Tongue (tissue), 2 donors: Measurements from ENCODE around the gene LOXL4. TPM values are rescaled to one million over a fixed set of nuclear protein-coding genes. Genes with fewer than 3 reads are reported as not detected.

Experiments used
- DNase-seq: peaks from one replicate; pipeline ENCODE4 v3.0.0-alpha.2; 2015
- total RNA-seq: library from RNA; depleted of rRNA; stranded (reverse); fragments of >200 nt; gene quantifications from one replicate; pipeline ENCODE4 v1.2.3, GENCODE V29; 2014

Gene LOXL4
- total RNA-seq, 1 donor from 2014 or later, result 10.5 TPM

DNA sequence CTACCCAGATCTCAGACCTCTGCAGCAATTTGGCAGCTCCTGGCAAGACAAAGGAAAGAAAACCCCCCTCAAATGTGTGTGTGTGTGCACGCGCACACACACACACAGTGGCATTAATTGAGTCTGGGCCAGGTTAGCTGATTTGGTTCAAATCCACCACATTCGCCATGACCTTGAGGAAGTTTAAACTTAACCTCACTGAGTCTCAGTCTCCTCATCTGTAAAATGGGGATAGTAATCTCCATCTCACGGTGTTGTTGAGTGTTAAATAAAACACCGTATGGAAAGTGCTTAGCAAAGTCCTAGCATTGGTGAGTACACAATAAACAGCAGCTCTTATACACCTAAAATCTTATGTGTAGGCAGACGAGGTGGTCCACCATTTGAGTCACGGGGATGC is 4.9 kb downstream of the LOXL4 start:
- DNase-seq, result no peak

DNA sequence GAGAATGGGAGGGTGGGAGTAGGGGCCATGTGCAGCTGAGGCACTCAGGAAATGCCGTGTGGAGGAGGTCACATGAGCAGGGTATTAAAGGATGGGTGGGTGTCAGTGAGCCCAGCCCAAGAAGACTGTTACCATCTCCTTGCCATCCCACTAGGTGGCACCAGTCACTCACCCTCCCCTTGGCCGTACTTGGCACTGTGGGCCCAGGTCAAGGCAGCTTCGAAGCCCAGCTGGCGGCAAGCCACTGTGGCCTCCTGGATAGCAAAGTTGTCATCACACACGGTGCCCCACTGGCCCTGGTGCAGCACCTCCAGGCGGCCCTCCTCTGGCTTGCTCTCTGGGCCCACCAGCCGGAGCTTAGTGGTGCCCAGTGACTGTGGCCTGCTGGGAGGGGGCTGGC is 5.4 kb downstream of the LOXL4 start:
- no peak for DNase-seq

DNA sequence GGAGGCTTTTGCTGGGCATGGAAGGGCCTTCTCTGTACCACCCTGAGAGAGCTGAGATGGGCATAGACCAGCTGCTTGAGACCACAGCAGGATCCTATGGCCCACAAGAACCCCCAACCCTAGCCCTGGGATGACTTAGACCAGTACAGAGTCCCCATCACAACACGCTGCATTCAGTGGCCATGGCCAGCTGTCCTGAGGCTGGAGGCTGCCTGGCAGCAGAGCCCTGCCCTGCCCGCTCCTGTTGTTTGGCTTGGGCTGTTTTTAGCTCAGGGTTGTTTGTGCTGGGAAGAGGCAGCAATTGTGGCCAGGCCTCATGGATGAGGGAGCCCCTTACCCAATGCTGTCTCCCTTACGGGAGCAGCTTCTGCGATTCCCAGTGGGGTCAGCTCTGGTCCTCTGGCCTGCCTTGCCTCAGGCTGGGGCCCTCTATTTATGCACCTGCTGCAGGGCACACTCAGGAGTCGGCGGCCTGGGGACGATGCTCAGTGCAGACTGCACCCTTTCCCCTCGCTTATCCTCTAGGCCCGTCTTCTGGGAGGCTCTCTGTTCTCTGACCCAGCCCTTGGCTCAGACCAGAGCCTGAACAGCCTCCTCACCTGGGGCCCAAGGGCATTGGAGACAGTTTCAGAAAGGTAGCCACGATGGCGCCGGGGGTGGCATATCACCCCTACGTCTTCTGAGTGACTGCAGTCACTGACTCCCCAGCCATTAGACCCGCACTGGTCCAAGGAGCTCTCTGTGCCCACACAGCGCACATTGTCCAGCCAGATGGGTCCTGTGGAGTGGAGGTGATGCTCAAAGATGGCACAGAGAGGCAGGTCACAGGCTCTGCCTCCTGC is 6.3 kb downstream of the LOXL4 start:
- DNase-seq, result peak; percentile 30

DNA sequence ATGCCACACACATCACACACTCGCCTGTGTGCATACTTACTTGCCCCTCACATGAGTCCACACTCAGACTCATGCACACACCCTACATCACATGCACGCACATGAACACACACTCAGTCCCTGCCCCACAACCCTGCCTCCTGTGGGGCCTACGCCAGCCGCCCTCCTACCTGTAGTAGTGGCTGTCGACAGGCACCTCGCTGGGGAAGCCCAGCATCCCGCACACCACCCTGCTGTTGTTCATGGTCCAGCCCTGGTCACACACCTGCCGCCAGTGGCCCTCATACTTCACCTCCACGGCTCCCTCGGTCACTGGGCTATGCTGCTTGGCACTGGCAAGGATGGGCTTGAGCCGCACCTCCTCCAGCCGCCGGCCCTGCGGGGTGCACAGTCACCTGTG is 7.2 kb downstream of the LOXL4 start:
- DNase-seq, result no peak

GRCh38 chr10:98260350-98260749 is 7.6 kb downstream of the LOXL4 start:
- no peak for DNase-seq

DNA sequence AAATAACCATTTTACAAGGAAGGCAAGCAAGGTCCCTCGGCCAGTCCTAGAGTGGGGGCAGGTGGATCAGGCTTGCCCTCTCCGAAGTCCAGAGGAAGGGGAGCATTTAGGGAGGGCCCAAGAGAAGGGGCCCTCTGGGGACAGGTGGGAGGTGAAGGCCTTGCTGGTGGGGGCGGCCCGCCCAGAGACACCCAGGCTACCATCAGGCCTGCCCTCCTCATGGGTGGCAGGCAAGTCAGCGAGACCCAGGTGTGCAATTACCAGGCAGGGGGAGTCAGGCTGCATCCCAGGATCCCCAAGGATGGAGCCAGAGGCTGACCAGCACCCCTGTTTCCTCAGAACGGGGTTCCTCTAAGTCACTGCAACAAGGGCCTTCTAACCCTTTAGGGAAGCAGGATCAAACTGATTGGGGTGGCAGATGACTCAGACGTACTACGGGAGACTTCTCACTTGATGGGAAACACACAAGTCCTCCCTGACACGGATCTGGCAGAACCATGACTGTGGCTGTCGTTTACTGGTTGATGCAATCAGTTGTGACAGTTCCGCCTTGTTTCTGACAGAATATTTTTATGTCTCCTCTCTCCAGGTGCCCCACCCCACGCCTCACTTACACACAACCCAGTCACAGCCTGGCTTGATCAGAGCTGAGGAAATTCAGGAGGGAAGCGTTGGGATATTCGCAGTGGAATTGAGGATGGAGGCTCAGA is 8.2 kb downstream of the LOXL4 start:
- DNase-seq, result no peak

DNA sequence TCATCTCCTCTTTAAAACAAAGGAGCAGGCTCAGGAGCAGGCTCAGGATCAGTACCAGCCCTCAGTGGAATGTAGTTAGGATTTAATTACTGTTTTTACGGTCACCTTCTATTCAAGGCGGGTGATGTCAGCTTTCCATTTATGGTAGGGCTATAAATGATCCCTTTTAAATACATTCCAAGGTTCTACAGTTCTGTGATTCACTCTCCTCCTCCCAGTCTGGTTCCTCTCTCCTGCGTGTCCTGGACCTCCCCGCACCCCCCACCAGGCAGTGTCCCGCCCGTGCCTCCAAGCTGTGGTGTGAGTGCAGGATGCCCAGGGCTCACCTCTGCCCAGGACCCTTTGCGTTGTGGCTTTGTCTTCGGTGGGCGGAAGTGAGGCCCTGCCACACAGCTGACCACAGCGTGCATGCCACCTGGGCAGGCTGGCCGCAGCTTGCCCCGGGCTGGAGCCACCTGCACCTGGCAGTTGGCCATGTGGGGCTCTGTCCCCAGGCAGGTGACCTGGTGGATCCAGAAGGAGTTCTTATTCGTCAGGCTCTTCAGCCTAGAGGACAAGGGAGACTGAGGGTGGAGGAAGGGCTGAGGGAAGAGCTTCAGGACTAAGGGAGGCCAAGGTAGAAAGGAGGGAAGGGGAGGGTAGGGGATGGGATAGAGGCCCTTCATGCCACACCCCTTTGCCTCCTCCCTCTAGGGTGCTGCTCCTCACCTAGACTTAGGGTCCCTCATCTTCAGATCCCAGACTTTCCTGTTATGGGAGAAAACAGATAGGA is 9.1 kb downstream of the LOXL4 start:
- no peak for DNase-seq

- DNase-seq, result no peak
These were observed 10.0 kb downstream of the LOXL4 start for GRCh38 chr10:98257961-98258360.

DNA sequence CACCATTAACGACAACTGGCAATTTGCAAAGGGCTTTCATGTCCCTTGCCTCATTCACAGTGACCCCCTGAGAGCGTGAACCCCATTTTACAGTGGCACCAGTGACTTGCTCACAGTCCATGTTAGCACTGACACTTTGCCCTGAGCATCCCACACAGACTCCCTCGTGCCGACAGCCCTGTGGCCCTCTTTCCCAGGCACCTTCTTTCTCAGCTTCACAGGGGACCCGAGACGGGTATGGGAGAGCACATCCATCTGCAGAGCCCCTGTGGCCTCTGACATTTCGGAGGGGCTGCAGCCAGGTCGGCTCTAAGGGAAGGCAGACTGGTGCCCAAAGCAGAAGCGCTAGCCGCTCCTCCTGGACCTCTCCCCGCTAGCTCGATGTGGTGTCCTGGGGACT is 10.8 kb downstream of the LOXL4 start:
- DNase-seq, result no peak

DNA sequence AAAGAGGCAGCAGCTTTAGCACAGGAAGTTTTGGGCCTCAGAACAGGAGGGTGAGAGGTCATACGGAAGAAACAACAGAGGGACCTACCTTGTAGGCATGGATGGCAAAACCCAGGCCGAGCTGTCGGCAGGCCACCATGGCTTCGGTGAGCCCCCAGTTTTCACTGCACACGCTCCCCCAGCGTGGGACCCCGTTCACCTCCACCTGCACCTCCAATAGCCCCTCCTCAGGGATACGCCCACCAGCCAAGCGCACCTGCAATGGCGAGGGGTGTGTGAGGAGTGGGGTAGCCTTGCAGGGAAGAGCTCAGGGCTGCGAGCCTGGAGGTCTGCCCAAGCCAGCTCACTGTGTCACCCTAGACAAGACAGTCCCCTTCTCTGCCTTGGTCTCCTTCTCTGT is 11.3 kb downstream of the LOXL4 start:
- no peak for DNase-seq

DNA sequence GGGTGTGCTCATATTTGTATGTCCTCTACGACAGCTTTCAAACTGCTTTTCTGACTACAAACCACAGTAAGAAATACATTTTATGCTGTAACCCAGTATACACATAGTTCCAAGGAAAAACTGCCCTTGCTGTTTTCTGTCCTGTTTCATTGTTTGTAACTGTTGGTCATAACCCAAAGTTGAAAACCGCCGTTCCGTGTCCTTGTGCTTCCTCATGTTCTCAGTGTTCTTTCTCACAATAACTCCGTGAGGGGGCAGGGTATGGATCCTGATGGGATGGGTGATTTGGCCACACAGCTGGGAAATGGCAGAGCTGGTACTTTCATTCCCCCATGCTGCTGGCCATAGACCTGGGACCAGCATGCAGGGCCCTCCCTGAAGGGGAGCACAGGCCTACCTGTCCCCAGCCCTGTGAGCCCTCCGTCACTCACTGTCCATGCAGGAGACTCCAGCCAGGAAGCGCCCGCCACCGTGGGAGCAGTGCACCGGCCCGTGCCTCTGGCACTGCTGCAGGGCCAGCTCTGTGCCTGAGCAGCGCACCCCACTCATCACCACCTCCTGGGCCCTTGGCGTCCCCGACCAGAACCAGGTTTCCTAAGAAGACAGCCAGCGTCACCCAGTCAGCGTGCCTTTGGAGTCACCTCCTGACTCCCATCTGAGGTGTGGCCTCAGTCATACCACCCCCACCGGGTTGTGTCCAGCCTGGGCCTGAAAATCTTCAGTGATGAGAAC is 12.7 kb downstream of the LOXL4 start:
- DNase-seq, result no peak

DNA sequence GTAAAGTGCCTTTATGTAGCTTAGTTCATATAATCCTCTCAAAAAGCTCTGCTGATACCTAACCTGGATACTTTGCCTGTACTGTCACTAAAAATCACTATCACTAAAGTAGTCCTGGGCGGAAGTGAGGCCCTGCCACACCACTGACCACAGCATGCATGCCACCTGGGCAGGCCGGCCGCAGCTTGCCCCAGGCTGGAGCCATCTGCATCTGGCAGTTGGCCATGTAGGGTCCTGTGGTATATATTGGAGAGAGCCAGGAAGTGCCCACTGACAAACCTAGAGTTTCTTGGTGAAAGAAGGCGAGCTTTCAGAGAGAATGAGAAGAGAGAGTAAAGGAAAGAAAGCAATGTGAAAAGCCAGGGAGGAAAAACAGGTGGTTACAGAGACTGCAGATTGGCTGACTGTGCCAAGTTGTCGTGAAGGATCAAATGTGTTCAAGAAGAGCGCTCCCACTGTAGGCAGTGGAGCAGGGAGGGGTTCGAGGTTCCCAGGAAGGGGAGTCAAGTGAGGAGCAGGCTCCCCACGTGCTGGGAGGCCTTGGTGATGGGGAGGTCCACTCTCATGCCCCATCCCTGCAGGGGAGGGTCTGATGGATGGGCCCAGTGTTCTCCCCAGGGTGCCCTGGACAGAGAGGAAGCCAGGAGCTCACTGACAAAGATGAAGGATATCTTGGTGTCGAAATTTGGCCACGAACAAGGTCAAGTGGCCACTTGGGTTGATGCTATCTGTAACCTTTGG is 13.6 kb downstream of the LOXL4 start:
- peak; percentile 35 for DNase-seq

DNA sequence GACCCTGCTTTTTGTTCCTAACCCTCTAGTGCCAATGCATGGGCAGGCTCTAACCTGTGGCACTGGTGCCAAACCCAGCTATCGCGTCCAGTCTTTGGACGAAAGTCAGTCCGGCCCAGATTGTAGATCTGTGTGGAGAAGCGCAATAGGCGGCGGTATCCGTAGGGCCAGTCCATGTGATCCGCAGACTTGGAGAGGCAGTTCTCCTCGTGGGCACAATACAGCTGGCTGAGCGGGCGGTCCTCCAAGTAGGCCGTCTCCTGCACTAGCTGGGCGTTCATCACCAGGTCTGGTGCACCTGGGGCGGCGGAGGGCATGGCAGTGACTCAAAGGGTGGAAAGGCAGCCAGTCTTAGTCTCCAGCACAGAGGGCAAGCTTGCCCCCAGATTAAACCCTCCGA is 14.5 kb downstream of the LOXL4 start:
- DNase-seq, result no peak

GRCh38 chr10:98252464-98252863 is 15.5 kb downstream of the LOXL4 start:
- DNase-seq, result no peak

GRCh38 chr10:98251399-98251798 is 16.6 kb downstream of the LOXL4 start:
- DNase-seq, result no peak

DNA sequence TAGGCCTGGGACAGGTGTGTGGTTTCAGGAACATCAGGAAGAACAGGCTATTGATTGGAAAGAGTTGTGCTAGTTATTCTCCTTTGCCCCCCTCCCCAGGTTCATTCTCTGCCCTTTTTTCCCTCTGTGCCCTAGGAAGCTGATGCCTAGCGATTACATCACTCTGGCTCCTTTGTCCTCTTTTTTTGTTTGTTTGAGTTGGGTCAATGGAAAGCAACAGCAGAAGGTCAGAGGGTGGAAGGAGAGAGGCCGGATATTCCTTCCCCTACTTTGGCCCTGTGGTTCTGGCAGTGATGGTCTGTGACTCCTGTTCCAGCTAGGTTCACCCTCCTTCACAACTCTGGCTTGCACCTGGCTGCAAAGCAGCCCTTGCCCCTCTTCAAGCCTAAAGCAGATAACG is 18.9 kb downstream of the LOXL4 start:
- DNase-seq, result no peak

- no peak for DNase-seq
These were observed 20.0 kb downstream of the LOXL4 start for GRCh38 chr10:98248018-98248417.

DNA sequence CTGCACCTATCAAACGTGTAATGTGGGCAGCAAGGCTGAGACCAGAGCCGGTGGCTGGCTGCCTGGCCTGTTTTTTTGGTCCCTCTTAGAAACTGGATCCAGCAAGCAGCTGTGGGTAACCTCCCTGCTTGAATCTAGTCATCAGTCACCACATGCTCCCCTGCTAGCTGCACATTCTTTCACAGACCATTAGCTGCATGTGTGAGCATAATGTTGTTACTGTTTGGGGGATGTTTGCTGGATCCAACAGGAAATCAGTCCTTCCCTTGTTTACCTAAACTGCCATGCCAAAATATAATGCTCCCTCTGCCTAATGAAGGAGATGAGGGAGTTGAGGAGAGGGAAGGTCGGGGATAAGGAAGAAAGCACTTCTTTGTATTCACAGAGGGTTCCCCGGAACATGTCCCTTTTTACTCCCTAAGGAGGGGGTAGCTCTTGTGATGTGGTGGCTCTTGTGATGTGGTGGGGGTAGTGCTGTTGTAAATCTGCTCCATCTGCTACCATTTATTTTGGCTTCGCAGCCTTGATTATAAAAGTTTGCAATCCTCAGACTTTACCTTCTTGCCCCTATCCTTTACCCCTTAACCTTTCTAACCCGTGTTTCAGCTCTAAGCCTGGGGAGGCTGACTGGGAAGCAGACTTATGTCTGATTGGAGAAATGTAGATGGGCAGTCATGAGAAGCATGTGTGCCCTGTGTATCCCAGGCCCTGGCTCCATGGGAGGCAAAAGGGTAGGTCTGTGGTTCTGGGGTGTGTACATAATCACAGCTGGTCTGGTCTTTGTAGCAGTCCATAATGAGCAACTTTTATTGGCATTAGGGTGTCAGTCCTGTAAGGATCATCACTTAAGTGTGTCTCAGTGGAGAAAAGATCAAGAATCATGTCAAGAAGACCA is 20.8 kb downstream of the LOXL4 start:
- DNase-seq, result peak; percentile 90

- DNase-seq, result no peak
These were observed 23.4 kb downstream of the LOXL4 start for GRCh38 chr10:98244586-98244985.

- DNase-seq, result no peak
These were observed 23.9 kb downstream of the LOXL4 start for GRCh38 chr10:98244141-98244540.

GRCh38 chr10:98242823-98243222 is 25.2 kb downstream of the LOXL4 start:
- peak; percentile 71 for DNase-seq
